SK-N-SH treated with all-trans-retinoic acid at 6 μM for 48 hours (cell line): ENCODE measurements around the gene CBFA2T3.

ENCODE experiments used
- ARNTL ChIP-seq: fragments of 450-650 bp; formaldehyde crosslinking; IDR thresholded peaks from 2 replicates; pipeline ENCODE4 v1.5.0; 2020; ENCODE audit warnings: low read depth, mild to moderate bottlenecking, moderate library complexity, borderline replicate concordance
- ESRRG ChIP-seq: fragments of 250-450 bp; sonication (Bioruptor Pico); IDR thresholded peaks from 2 replicates; pipeline ENCODE4 v1.6.1; 2021; ENCODE audit warnings: mild to moderate bottlenecking
- GLIS3 ChIP-seq: fragments of 250-450 bp; sonication (Bioruptor Pico); IDR thresholded peaks from 2 replicates; pipeline ENCODE4 v1.5.0; 2020; ENCODE audit warnings: mild to moderate bottlenecking, moderate library complexity
- ISL1 ChIP-seq: fragments of 250-450 bp; sonication (Bioruptor Pico); IDR thresholded peaks from 2 replicates; pipeline ENCODE4 v2.1.2; 2022; ENCODE audit warnings: mild to moderate bottlenecking, moderate library complexity
- PPARA ChIP-seq: fragments of 250-450 bp; sonication (Bioruptor Pico); IDR thresholded peaks from 2 replicates; pipeline ENCODE4 v1.5.0; 2020; ENCODE audit warnings: mild to moderate bottlenecking, borderline replicate concordance
- RARB ChIP-seq: fragments of 250-450 bp; sonication (Bioruptor Pico); IDR thresholded peaks from 2 replicates; pipeline ENCODE4 v1.8.0; 2021; ENCODE audit warnings: mild to moderate bottlenecking, moderate library complexity
- ZFP3 ChIP-seq: fragments of 250-450 bp; sonication (Bioruptor Pico); IDR thresholded peaks from 2 replicates; pipeline ENCODE4 v1.5.0; 2020; ENCODE audit warnings: mild to moderate bottlenecking, moderate library complexity
- ZFP30 ChIP-seq: fragments of 450-650 bp; formaldehyde crosslinking; IDR thresholded peaks from 2 replicates; pipeline ENCODE4 v1.5.0; 2022; ENCODE audit warnings: mild to moderate bottlenecking, moderate library complexity
- ZNF70 ChIP-seq: fragments of 450-650 bp; formaldehyde crosslinking; IDR thresholded peaks from 2 replicates; pipeline ENCODE4 v1.5.0; 2020; ENCODE audit warnings: mild to moderate bottlenecking, moderate library complexity
- TF ChIP-seq, protein P1 (sequence below): fragments of 250-450 bp; sonication (Bioruptor Pico); IDR thresholded peaks from 2 replicates; pipeline ENCODE4 v1.8.0; 2020; ENCODE audit warnings: mild to moderate bottlenecking, moderate library complexity, borderline replicate concordance
- TF ChIP-seq, protein P2 (sequence below): fragments of 250-450 bp; sonication (Bioruptor Pico); IDR thresholded peaks from 2 replicates; pipeline ENCODE4 v1.5.0; 2020; ENCODE audit warnings: mild to moderate bottlenecking, moderate library complexity
- TF ChIP-seq, protein P3 (sequence below): fragments of 250-450 bp; sonication (Bioruptor Pico); IDR thresholded peaks from 2 replicates; pipeline ENCODE4 v1.5.1; 2020; ENCODE audit warnings: low read depth, mild to moderate bottlenecking, moderate library complexity

GRCh38 chr16:89013692-89014402 is 36.8 kb upstream of the CBFA2T3 start:
- TF ChIP-seq ARNTL (no peak), PPARA (no peak), GLIS3 (CRISPR knock-in tag) (no peak), ESRRG (CRISPR knock-in tag) (no peak), ZFP3 (CRISPR knock-in tag) (no peak), ISL1 (CRISPR knock-in tag) (no peak), RARB (CRISPR knock-in tag) (no peak), ZNF70 (no peak), ZFP30 (no peak)
- TF ChIP-seq, protein P1, sequence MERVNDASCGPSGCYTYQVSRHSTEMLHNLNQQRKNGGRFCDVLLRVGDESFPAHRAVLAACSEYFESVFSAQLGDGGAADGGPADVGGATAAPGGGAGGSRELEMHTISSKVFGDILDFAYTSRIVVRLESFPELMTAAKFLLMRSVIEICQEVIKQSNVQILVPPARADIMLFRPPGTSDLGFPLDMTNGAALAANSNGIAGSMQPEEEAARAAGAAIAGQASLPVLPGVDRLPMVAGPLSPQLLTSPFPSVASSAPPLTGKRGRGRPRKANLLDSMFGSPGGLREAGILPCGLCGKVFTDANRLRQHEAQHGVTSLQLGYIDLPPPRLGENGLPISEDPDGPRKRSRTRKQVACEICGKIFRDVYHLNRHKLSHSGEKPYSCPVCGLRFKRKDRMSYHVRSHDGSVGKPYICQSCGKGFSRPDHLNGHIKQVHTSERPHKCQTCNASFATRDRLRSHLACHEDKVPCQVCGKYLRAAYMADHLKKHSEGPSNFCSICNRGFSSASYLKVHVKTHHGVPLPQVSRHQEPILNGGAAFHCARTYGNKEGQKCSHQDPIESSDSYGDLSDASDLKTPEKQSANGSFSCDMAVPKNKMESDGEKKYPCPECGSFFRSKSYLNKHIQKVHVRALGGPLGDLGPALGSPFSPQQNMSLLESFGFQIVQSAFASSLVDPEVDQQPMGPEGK (CRISPR knock-in tag) = no peak
- TF ChIP-seq, protein P2, sequence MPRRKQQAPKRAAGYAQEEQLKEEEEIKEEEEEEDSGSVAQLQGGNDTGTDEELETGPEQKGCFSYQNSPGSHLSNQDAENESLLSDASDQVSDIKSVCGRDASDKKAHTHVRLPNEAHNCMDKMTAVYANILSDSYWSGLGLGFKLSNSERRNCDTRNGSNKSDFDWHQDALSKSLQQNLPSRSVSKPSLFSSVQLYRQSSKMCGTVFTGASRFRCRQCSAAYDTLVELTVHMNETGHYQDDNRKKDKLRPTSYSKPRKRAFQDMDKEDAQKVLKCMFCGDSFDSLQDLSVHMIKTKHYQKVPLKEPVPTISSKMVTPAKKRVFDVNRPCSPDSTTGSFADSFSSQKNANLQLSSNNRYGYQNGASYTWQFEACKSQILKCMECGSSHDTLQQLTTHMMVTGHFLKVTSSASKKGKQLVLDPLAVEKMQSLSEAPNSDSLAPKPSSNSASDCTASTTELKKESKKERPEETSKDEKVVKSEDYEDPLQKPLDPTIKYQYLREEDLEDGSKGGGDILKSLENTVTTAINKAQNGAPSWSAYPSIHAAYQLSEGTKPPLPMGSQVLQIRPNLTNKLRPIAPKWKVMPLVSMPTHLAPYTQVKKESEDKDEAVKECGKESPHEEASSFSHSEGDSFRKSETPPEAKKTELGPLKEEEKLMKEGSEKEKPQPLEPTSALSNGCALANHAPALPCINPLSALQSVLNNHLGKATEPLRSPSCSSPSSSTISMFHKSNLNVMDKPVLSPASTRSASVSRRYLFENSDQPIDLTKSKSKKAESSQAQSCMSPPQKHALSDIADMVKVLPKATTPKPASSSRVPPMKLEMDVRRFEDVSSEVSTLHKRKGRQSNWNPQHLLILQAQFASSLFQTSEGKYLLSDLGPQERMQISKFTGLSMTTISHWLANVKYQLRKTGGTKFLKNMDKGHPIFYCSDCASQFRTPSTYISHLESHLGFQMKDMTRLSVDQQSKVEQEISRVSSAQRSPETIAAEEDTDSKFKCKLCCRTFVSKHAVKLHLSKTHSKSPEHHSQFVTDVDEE (CRISPR knock-in tag) = no peak
- TF ChIP-seq, protein P3, sequence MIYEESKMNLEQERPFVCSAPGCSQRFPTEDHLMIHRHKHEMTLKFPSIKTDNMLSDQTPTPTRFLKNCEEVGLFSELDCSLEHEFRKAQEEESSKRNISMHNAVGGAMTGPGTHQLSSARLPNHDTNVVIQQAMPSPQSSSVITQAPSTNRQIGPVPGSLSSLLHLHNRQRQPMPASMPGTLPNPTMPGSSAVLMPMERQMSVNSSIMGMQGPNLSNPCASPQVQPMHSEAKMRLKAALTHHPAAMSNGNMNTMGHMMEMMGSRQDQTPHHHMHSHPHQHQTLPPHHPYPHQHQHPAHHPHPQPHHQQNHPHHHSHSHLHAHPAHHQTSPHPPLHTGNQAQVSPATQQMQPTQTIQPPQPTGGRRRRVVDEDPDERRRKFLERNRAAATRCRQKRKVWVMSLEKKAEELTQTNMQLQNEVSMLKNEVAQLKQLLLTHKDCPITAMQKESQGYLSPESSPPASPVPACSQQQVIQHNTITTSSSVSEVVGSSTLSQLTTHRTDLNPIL (CRISPR knock-in tag) = no peak
